WERI-Rb-1 (cell line): Measurements from ENCODE around the gene SNX6.
"Not testable (repeated sequence)": the region's sequence is repeated elsewhere in the genome, so short reads cannot be mapped to it uniquely, and the experiment has no call there.

Source experiments
- DNase-seq: peaks from one replicate; pipeline ENCODE4 v3.0.0-alpha.2; 2020
- H3K27ac ChIP-seq: fragments of 250-450 bp; sonication (Bioruptor Pico); 2 replicates; pipeline ENCODE4 v1.5.1; 2020; ENCODE audit warnings: mild to moderate bottlenecking, moderate library complexity
- H3K27me3 ChIP-seq: fragments of 250-450 bp; sonication (Bioruptor Pico); 2 replicates; pipeline ENCODE4 v1.5.1; 2021; ENCODE audit warnings: mild to moderate bottlenecking, low read depth, moderate library complexity; ENCODE audit not compliant: insufficient read depth, severe bottlenecking
- H3K36me3 ChIP-seq: fragments of 250-450 bp; sonication (Bioruptor Pico); 2 replicates; pipeline ENCODE4 v1.5.1; 2020; ENCODE audit warnings: mild to moderate bottlenecking, moderate library complexity
- H3K4me3 ChIP-seq: 2 replicates; pipeline ENCODE4 v1.5.1; 2011; ENCODE audit warnings: low read depth, mild to moderate bottlenecking, control low read depth, low read length
- H3K9me3 ChIP-seq: fragments of 250-450 bp; sonication (Bioruptor Pico); 2 replicates; pipeline ENCODE4 v1.5.1; 2021; ENCODE audit warnings: mild to moderate bottlenecking, moderate library complexity; ENCODE audit not compliant: severe bottlenecking
- CTCF ChIP-seq: IDR thresholded peaks from 2 replicates; pipeline ENCODE4 v1.5.1; 2011; ENCODE audit warnings: low read depth, mild to moderate bottlenecking, control low read depth, inconsistent platforms, low read length

SNX6 gene

DNA sequence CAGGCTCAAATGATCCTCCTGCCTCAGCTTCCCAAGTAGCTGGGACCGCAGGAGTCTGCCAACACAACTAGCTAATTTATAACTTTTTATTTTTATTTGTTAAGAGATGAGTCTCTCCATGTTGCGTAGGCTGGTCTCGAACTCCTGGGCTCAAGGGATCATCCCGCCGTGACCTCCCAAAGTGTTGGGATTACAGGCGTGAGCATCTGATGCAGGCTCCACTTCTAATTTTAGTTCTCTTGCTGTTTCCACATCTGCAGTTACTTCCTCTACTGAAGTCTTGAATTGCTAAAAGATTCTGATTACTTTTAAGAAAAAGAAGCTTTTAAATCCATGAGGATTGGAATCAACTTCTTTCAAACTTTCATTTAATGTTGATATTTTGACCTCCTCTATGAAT is 13.4 kb upstream of the SNX6 start:
- no peak for DNase-seq
- TF ChIP-seq CTCF: no peak
- H3K4me3 ChIP-seq: no peak overlapping the region
- H3K36me3 ChIP-seq: no peaks in the 10 kb centered on the region
- H3K27me3 ChIP-seq: no peaks in the 10 kb centered on the region
- H3K9me3 ChIP-seq: no peaks in the 10 kb centered on the region
- no peak overlapping the region for H3K27ac ChIP-seq

GRCh38 chr14:34642595-34642994 is 12.6 kb upstream of the SNX6 start:
- Histone ChIP-seq H3K4me3 (no peak overlapping the region), H3K36me3 (no peaks in the 10 kb centered on the region), H3K9me3 (no peaks in the 10 kb centered on the region), H3K27me3 (no peaks in the 10 kb centered on the region), H3K27ac (no peak overlapping the region)
- no peak for DNase-seq
- no peak for TF ChIP-seq CTCF

- Histone ChIP-seq H3K27me3 (no peaks in the 10 kb centered on the region), H3K27ac (no peak overlapping the region), H3K36me3 (no peaks in the 10 kb centered on the region), H3K4me3 (no peak overlapping the region), H3K9me3 (no peaks in the 10 kb centered on the region)
- TF ChIP-seq CTCF: no peak
- DNase-seq: no peak
Measured at GRCh38 chr14:34640826-34641225, 10.9 kb upstream of the SNX6 start.

DNA sequence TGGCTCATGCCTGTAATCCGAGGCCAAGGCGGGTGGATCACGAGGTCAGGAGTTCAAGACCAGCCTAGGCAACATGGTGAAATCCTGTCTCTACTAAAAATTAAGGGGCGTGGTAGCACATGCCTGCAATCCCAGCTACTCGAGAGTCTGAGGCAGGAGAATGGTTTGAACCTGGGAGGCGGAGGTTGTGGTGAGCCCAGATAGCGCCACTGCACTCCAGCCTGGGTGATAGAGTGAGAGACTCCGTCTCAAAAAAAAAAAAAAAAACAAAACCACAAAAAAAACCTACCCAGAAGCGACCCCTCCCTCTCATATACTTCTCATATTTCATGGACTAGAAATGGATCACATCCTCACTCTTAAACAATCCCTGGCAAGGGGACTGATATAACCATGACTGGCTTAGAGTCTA is 4.4 kb upstream of the SNX6 start:
- not testable (repeated sequence) for H3K27me3 ChIP-seq, H3K27ac ChIP-seq, H3K9me3 ChIP-seq, H3K36me3 ChIP-seq, H3K4me3 ChIP-seq, DNase-seq

GRCh38 chr14:34633742-34634141 is 3.8 kb upstream of the SNX6 start:
- H3K4me3 ChIP-seq: no peak overlapping the region
- peaks cover 8% of the 10 kb centered on the region for H3K9me3 ChIP-seq
- H3K27me3 ChIP-seq: no peaks in the 10 kb centered on the region
- no peak for DNase-seq
- peaks cover 4% of the 10 kb centered on the region; the same call in 1 of the 2 replicates for H3K36me3 ChIP-seq
- H3K27ac ChIP-seq: no peak overlapping the region
- no peak for TF ChIP-seq CTCF

GRCh38 chr14:34632411-34632978 is 2.5 kb upstream of the SNX6 start:
- peaks cover 4% of the 10 kb centered on the region; the same call in 1 of the 2 replicates for H3K36me3 ChIP-seq
- H3K9me3 ChIP-seq: peaks cover 8% of the 10 kb centered on the region
- H3K27ac ChIP-seq: no peak overlapping the region
- TF ChIP-seq CTCF: no peak
- H3K27me3 ChIP-seq: no peaks in the 10 kb centered on the region
- no peak overlapping the region for H3K4me3 ChIP-seq
- no peak for DNase-seq
